H9 (cell line): Measurements from ENCODE around the gene NARS2. TPM values are rescaled to one million over a fixed set of nuclear protein-coding genes. Genes with fewer than 3 reads are reported as not detected.

Experiments
- DNase-seq: peaks from one replicate; pipeline ENCODE4 v3.0.0-alpha.2; 2017
- H2AFZ ChIP-seq: one replicate; pipeline ENCODE4 v1.6.1; 2013; ENCODE audit warnings: mild to moderate bottlenecking, low read length, control low read depth, moderate library complexity
- H2AK5ac ChIP-seq: 2 replicates; pipeline ENCODE4 v1.6.1; 2013; ENCODE audit warnings: low read length, control low read depth, mixed read lengths; ENCODE audit not compliant: insufficient read length
- H2BK120ac ChIP-seq: one replicate; pipeline ENCODE4 v1.6.1; 2013; ENCODE audit warnings: low read depth, mild to moderate bottlenecking, low read length, control low read depth, inconsistent platforms; ENCODE audit not compliant: poor library complexity, severe bottlenecking
- H2BK12ac ChIP-seq: 2 replicates; pipeline ENCODE4 v1.6.1; 2013; ENCODE audit warnings: low read length, control low read depth, mixed read lengths, low read depth; ENCODE audit not compliant: insufficient read length
- H2BK15ac ChIP-seq: 2 replicates; pipeline ENCODE4 v1.6.1; 2013; ENCODE audit warnings: low read depth, low read length, control low read depth
- H2BK20ac ChIP-seq: one replicate; pipeline ENCODE4 v1.6.1; 2013; ENCODE audit warnings: low read depth, mild to moderate bottlenecking, low read length, control low read depth, inconsistent platforms; ENCODE audit not compliant: poor library complexity, severe bottlenecking
- H2BK5ac ChIP-seq: 2 replicates; pipeline ENCODE4 v1.6.1; 2013; ENCODE audit warnings: low read length, control low read depth, mixed read lengths; ENCODE audit not compliant: insufficient read length
- H3K14ac ChIP-seq: 2 replicates; pipeline ENCODE4 v1.6.1; 2013; ENCODE audit warnings: low read length, control low read depth; ENCODE audit not compliant: insufficient read depth
- H3K18ac ChIP-seq: 2 replicates; pipeline ENCODE4 v1.6.1; 2013; ENCODE audit warnings: low read depth, mild to moderate bottlenecking, mixed read lengths, low read length, control low read depth; ENCODE audit not compliant: insufficient read length
- H3K23ac ChIP-seq: 2 replicates; pipeline ENCODE4 v1.6.1; 2013; ENCODE audit warnings: low read length, control low read depth, mixed read lengths, low read depth; ENCODE audit not compliant: insufficient read length
- H3K23me2 ChIP-seq: 2 replicates; pipeline ENCODE4 v1.6.1; 2013; ENCODE audit warnings: low read depth, mild to moderate bottlenecking, mixed read lengths, low read length, control low read depth; ENCODE audit not compliant: insufficient read length, poor library complexity, severe bottlenecking
- H3K27ac ChIP-seq: 2 replicates; pipeline ENCODE4 v1.5.1; 2013; ENCODE audit warnings: low read length, control low read depth, mixed read lengths, low read depth; ENCODE audit not compliant: insufficient read length
- H3K27me3 ChIP-seq: 2 replicates; pipeline ENCODE4 v1.6.1; 2013; ENCODE audit warnings: low read length, control low read depth, inconsistent platforms; ENCODE audit not compliant: insufficient read depth
- H3K4ac ChIP-seq: 2 replicates; pipeline ENCODE4 v1.6.1; 2013; ENCODE audit warnings: low read depth, mild to moderate bottlenecking, control low read depth, inconsistent platforms, low read length, moderate library complexity
- H3K4me1 ChIP-seq: 2 replicates; pipeline ENCODE4 v1.6.1; 2013; ENCODE audit warnings: low read length, control low read depth, inconsistent platforms; ENCODE audit not compliant: insufficient read depth
- H3K4me2 ChIP-seq: 2 replicates; pipeline ENCODE4 v1.6.1; 2013; ENCODE audit warnings: low read length, control low read depth, mixed read lengths; ENCODE audit not compliant: insufficient read length, insufficient read depth
- H3K56ac ChIP-seq: 2 replicates; pipeline ENCODE4 v1.6.1; 2013; ENCODE audit warnings: low read depth, mild to moderate bottlenecking, mixed read lengths, low read length, control low read depth; ENCODE audit not compliant: insufficient read length
- H3K79me1 ChIP-seq: 2 replicates; pipeline ENCODE4 v1.6.1; 2013; ENCODE audit warnings: low read depth, mild to moderate bottlenecking, moderate library complexity, low read length, control low read depth, inconsistent platforms; ENCODE audit not compliant: insufficient read depth, poor library complexity, severe bottlenecking
- H3K79me2 ChIP-seq: 2 replicates; pipeline ENCODE4 v1.6.1; 2013; ENCODE audit warnings: low read length, control low read depth, inconsistent platforms; ENCODE audit not compliant: insufficient read depth
- H3K9ac ChIP-seq: 2 replicates; pipeline ENCODE4 v1.6.1; 2013; ENCODE audit warnings: low read length, control low read depth, mixed read lengths; ENCODE audit not compliant: insufficient read length; ENCODE audit errors: extremely low read depth
- H3K9me3 ChIP-seq: one replicate; pipeline ENCODE4 v1.6.1; 2013; ENCODE audit warnings: low read depth, low read length, inconsistent platforms; ENCODE audit not compliant: control insufficient read depth
- H3T11ph ChIP-seq: one replicate; pipeline ENCODE4 v1.6.1; 2013; ENCODE audit warnings: mild to moderate bottlenecking, low read length, control low read depth, inconsistent platforms
- H4K20me1 ChIP-seq: one replicate; pipeline ENCODE4 v1.6.1; 2013; ENCODE audit not compliant: control insufficient read depth, insufficient read length, insufficient read depth
- H4K5ac ChIP-seq: 2 replicates; pipeline ENCODE4 v1.6.1; 2013; ENCODE audit warnings: low read depth, mild to moderate bottlenecking, mixed read lengths, low read length, control low read depth; ENCODE audit not compliant: insufficient read length
- H4K8ac ChIP-seq: replicated peaks from 2 replicates; pipeline ENCODE4 v1.6.1; 2013; ENCODE audit warnings: low read length, control low read depth, mixed read lengths, low read depth; ENCODE audit not compliant: insufficient read length
- H4K91ac ChIP-seq: 2 replicates; pipeline ENCODE4 v1.6.1; 2013; ENCODE audit warnings: low read depth, mild to moderate bottlenecking, moderate library complexity, mixed read lengths, low read length, control low read depth; ENCODE audit not compliant: insufficient read length
- H3K27ac Mint-ChIP-seq, 3 experiments: 2 replicates in 2 of 3; 3 replicates in 1 of 3; pipeline ENCODE4 v1.8.0; 2020 to 2021; ENCODE audit warnings: mixed read lengths in 3 of 3, mild to moderate bottlenecking in 1 of 3, moderate library complexity in 1 of 3
- H3K27me3 Mint-ChIP-seq: 2 replicates; pipeline ENCODE4 v1.8.0; 2021; ENCODE audit warnings: low read depth, mild to moderate bottlenecking, moderate library complexity, mixed read lengths
- H3K36me3 Mint-ChIP-seq, 3 experiments: 2 replicates in 2 of 3; 3 replicates in 1 of 3; pipeline ENCODE4 v1.8.0; 2020 to 2021; ENCODE audit warnings: low read depth in 3 of 3, mixed read lengths in 3 of 3; ENCODE audit not compliant: insufficient read depth in 1 of 3
- H3K4me1 Mint-ChIP-seq, 2 experiments: 2 replicates each; pipeline ENCODE4 v1.8.0; 2020; ENCODE audit warnings: mixed read lengths in 2 of 2
- H3K4me3 Mint-ChIP-seq, 2 experiments: 2 replicates in 1 of 2; 3 replicates in 1 of 2; pipeline ENCODE4 v1.8.0; 2020 to 2021; ENCODE audit warnings: mild to moderate bottlenecking in 2 of 2, mixed read lengths in 2 of 2, moderate library complexity in 1 of 2
- H3K9me3 Mint-ChIP-seq, 2 experiments: 2 replicates in 1 of 2; 3 replicates in 1 of 2; pipeline ENCODE4 v1.8.0; 2020; ENCODE audit warnings: mild to moderate bottlenecking in 2 of 2, mixed read lengths in 2 of 2, moderate library complexity in 1 of 2
- CTCF ChIP-seq: fragments of 200-600 bp; sonication (generic); conservative IDR thresholded peaks from 3 replicates; pipeline ENCODE4 v1.8.0; 2021; ENCODE audit warnings: antibody characterized with exemption, mild to moderate bottlenecking
- WGBS: extraction: QIAGEN DNeasy Blood & Tissue Kit; methylation state at CpG from one replicate; pipeline ENCODE4 v1.1.7; 2013; ENCODE audit warnings: missing lambda C conversion rate, low lambda C conversion rate, mixed read lengths; ENCODE audit not compliant: insufficient read length; ENCODE audit errors: extremely low coverage; 5-methylcytosine and 5-hydroxymethylcytosine counted together
- total RNA-seq: library from RNA; stranded (reverse); gene quantifications from 2 replicates; pipeline ENCODE4 v1.2.1, GENCODE V29; 2021

NARS2 gene
- total RNA-seq, 1 experiment from 2014 or later: 29.7 TPM

- H3K27me3 Mint-ChIP-seq: no peaks in the 10 kb centered on the region
- Histone ChIP-seq H3K18ac (no peak overlapping the region), H3K4me2 (no peak overlapping the region), H3K23me2 (no peaks in the 10 kb centered on the region), H3K27ac (no peak overlapping the region), H3K9ac (no peak overlapping the region), H3T11ph (no peak overlapping the region), H2AK5ac (no peak overlapping the region), H4K8ac (no peak overlapping the region), H4K20me1 (no peaks in the 10 kb centered on the region), H3K56ac (no peak overlapping the region), H3K79me1 (no peaks in the 10 kb centered on the region), H4K5ac (no peak overlapping the region), H2BK5ac (no peak overlapping the region), H3K79me2 (no peaks in the 10 kb centered on the region), H3K14ac (no peak overlapping the region), H3K9me3 (no peaks in the 10 kb centered on the region), H2BK12ac (no peak overlapping the region), H3K4ac (no peak overlapping the region), H2BK20ac (no peak overlapping the region), H3K27me3 (no peaks in the 10 kb centered on the region), H3K23ac (no peak overlapping the region), H2AFZ (no peak overlapping the region), H2BK120ac (no peak overlapping the region), H3K4me1 (no peaks in the 10 kb centered on the region), H2BK15ac (no peak overlapping the region), H4K91ac (no peak overlapping the region)
- peaks cover 0 to 11% (median 5%) of the 10 kb centered on the region in 3 experiments; a peak in 4 of 7 replicates for H3K36me3 Mint-ChIP-seq
- no peaks in the 10 kb centered on the region; a peak in 1 of 4 replicates for H3K4me1 Mint-ChIP-seq
- H3K4me3 Mint-ChIP-seq: no peak overlapping the region
- TF ChIP-seq CTCF: no peak
- no CpG with 5 or more reads among the region's 3 CpGs for WGBS
- H3K9me3 Mint-ChIP-seq: no peaks in the 10 kb centered on the region
- DNase-seq: no peak
- no peak overlapping the region; a peak in 1 of 7 replicates for H3K27ac Mint-ChIP-seq
Observed at GRCh38 chr11:78532991-78533390, 41.7 kb downstream of the NARS2 start.
